GM12878 (cell line): ENCODE results near the gene SATB2. TPM values are rescaled to one million over a fixed set of nuclear protein-coding genes. Genes with fewer than 3 reads are reported as not detected.

Experiments used
- KAT2A ChIP-seq: conservative IDR thresholded peaks from 2 replicates; pipeline ENCODE4 v1.6.1; 2011; ENCODE audit warnings: low read depth, low read length; ENCODE audit not compliant: control insufficient read depth
- NRF1 ChIP-seq: conservative IDR thresholded peaks from 2 replicates; pipeline ENCODE4 v1.6.1; 2011; ENCODE audit warnings: mild to moderate bottlenecking, low read depth, low read length, improper control_type of control experiment
- SMAD1 ChIP-seq: fragments of 450-650 bp; IDR thresholded peaks from 2 replicates; pipeline ENCODE4 v1.6.1; 2018; ENCODE audit warnings: mild to moderate bottlenecking, low read depth; ENCODE audit not compliant: partially characterized antibody
- polyA plus RNA-seq, 11 experiments: library from polyadenylated mRNA; depleted of rRNA in 4 of 11; unstranded in 6 of 11; stranded (reverse) in 5 of 11; fragments of >200 nt; fragmentation: Nextera tagmentation in 4 of 11; fragmentation: Illumina TruSeq in 1 of 11; extraction: Ambion mirVana in 4 of 11; extraction: Trizol in 1 of 11; gene quantifications; 1 replicate in 1 of 11; 2 replicates in 10 of 11; pipeline versions ENCODE4 v1.2.1 to v1.2.3, GENCODE V29; 2011 to 2016; ENCODE audit warnings: inconsistent platforms in 2 of 11, missing spikeins in 2 of 11, low read depth in 1 of 11
- total RNA-seq, 4 experiments: library from RNA; depleted of rRNA in 3 of 4; stranded (reverse); fragments of >200 nt in 3 of 4; fragmentation: Illumina TruSeq in 1 of 4; extraction: Trizol in 1 of 4; gene quantifications; 2 replicates each; pipeline versions ENCODE4 v1.2.1 to v1.2.3, GENCODE V29; 2013 to 2021
- TF ChIP-seq, protein P1 (sequence below): fragments of 450-650 bp; IDR thresholded peaks from 2 replicates; pipeline ENCODE4 v1.6.1; 2017; ENCODE audit warnings: mild to moderate bottlenecking, moderate library complexity
- TF ChIP-seq, protein P2 (sequence below): IDR thresholded peaks from 2 replicates; pipeline ENCODE4 v1.6.1; 2011; ENCODE audit warnings: low read depth, low read length, improper control_type of control experiment, borderline replicate concordance
- TF ChIP-seq, protein P3 (sequence below): IDR thresholded peaks from 2 replicates; pipeline ENCODE4 v1.6.1; 2012; ENCODE audit warnings: low read depth, low read length, improper control_type of control experiment

SATB2 gene
- total and polyA plus RNA-seq, 10 of the 15 experiments (the other 5 are each of a cell fraction or from before 2014, with no cell fraction given): 0.03 to 0.56 (median 0.08) TPM; not detected in 3

- TF ChIP-seq SMAD1 (no peak), KAT2A (no peak), NRF1 (no peak)
- TF ChIP-seq, protein P1, sequence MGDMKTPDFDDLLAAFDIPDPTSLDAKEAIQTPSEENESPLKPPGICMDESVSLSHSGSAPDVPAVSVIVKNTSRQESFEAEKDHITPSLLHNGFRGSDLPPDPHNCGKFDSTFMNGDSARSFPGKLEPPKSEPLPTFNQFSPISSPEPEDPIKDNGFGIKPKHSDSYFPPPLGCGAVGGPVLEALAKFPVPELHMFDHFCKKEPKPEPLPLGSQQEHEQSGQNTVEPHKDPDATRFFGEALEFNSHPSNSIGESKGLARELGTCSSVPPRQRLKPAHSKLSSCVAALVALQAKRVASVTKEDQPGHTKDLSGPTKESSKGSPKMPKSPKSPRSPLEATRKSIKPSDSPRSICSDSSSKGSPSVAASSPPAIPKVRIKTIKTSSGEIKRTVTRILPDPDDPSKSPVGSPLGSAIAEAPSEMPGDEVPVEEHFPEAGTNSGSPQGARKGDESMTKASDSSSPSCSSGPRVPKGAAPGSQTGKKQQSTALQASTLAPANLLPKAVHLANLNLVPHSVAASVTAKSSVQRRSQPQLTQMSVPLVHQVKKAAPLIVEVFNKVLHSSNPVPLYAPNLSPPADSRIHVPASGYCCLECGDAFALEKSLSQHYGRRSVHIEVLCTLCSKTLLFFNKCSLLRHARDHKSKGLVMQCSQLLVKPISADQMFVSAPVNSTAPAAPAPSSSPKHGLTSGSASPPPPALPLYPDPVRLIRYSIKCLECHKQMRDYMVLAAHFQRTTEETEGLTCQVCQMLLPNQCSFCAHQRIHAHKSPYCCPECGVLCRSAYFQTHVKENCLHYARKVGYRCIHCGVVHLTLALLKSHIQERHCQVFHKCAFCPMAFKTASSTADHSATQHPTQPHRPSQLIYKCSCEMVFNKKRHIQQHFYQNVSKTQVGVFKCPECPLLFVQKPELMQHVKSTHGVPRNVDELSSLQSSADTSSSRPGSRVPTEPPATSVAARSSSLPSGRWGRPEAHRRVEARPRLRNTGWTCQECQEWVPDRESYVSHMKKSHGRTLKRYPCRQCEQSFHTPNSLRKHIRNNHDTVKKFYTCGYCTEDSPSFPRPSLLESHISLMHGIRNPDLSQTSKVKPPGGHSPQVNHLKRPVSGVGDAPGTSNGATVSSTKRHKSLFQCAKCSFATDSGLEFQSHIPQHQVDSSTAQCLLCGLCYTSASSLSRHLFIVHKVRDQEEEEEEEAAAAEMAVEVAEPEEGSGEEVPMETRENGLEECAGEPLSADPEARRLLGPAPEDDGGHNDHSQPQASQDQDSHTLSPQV: no peak
- TF ChIP-seq, protein P2, sequence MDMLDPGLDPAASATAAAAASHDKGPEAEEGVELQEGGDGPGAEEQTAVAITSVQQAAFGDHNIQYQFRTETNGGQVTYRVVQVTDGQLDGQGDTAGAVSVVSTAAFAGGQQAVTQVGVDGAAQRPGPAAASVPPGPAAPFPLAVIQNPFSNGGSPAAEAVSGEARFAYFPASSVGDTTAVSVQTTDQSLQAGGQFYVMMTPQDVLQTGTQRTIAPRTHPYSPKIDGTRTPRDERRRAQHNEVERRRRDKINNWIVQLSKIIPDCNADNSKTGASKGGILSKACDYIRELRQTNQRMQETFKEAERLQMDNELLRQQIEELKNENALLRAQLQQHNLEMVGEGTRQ: no peak
- TF ChIP-seq, protein P3, sequence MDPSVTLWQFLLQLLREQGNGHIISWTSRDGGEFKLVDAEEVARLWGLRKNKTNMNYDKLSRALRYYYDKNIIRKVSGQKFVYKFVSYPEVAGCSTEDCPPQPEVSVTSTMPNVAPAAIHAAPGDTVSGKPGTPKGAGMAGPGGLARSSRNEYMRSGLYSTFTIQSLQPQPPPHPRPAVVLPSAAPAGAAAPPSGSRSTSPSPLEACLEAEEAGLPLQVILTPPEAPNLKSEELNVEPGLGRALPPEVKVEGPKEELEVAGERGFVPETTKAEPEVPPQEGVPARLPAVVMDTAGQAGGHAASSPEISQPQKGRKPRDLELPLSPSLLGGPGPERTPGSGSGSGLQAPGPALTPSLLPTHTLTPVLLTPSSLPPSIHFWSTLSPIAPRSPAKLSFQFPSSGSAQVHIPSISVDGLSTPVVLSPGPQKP: no peak
Observed at GRCh38 chr2:199449455-199449854, 8.3 kb downstream of the SATB2 start (continued).
